ENCODE measurements around the gene NRXN3.

DNA sequence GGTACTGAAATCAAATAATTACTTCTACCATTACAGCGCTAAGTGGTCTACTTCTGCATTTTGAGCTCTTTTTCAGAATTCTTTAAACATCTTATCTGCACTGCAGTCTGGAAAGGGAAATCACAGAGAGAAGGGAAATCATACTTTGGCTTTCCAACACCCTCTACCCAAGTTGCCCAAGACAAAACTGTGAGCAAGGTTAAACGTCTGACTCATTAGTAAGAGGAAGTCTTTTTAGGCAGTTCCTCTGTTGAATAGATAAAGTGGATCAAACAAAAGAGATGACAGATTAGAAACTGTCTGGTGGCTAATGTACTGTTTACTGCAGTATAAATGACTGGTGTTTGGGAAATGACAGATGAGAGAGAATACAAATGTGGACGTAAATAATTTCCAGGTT, 858.1 kb downstream of the NRXN3 start:
- TF ChIP-seq, protein P1, sequence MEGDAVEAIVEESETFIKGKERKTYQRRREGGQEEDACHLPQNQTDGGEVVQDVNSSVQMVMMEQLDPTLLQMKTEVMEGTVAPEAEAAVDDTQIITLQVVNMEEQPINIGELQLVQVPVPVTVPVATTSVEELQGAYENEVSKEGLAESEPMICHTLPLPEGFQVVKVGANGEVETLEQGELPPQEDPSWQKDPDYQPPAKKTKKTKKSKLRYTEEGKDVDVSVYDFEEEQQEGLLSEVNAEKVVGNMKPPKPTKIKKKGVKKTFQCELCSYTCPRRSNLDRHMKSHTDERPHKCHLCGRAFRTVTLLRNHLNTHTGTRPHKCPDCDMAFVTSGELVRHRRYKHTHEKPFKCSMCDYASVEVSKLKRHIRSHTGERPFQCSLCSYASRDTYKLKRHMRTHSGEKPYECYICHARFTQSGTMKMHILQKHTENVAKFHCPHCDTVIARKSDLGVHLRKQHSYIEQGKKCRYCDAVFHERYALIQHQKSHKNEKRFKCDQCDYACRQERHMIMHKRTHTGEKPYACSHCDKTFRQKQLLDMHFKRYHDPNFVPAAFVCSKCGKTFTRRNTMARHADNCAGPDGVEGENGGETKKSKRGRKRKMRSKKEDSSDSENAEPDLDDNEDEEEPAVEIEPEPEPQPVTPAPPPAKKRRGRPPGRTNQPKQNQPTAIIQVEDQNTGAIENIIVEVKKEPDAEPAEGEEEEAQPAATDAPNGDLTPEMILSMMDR (IDR thresholded peaks at IDR 0.05; ENCODE audit: poor library complexity, severe bottlenecking): no peak
- TF ChIP-seq EP300 (conservative IDR thresholded peaks at IDR 0.05; ENCODE audit: poor library complexity, severe bottlenecking) (no peak), EZH2 (IDR thresholded peaks at IDR 0.05; ENCODE audit: borderline replicate concordance, insufficient read depth, low read length, poor library complexity, severe bottlenecking) (no peak), POLR2AphosphoS5 (IDR thresholded peaks at IDR 0.05) (no peak), RAD21 (conservative IDR thresholded peaks at IDR 0.05) (no peak), SMC3 (conservative IDR thresholded peaks at IDR 0.05; ENCODE audit: poor library complexity) (no peak), MXI1 (conservative IDR thresholded peaks at IDR 0.05; ENCODE audit: poor library complexity, severe bottlenecking) (no peak), TAF1 (IDR thresholded peaks at IDR 0.05; ENCODE audit: low read depth) (no peak)
